Occipital lobe (tissue), 2 donors: ENCODE data around the gene GRAPL. TPM values are rescaled to one million over a fixed set of nuclear protein-coding genes. Genes with fewer than 3 reads are reported as not detected.
"Not testable (repeated sequence)": the region's sequence is repeated elsewhere in the genome, so short reads cannot be mapped to it uniquely, and the experiment has no call there.

Experiments
- DNase-seq: peaks from one replicate; lab custom pipeline; 2025; lab: John Stamatoyannopoulos, UW
- total RNA-seq: library from RNA; depleted of rRNA; stranded (reverse); fragments of >200 nt; gene quantifications from one replicate; pipeline ENCODE4 v1.2.3, GENCODE V29; 2014

The GRAPL gene
- total RNA-seq: not detected

GRCh38 chr17:19127148-19127980 lies at the start of gene GRAPL:
Gene GRAPL (plus strand): TSS chr17:19127589. CDS start chr17:19127620, 31 bp downstream.
- not testable (repeated sequence) for DNase-seq

- not testable (repeated sequence) for DNase-seq
Observed at GRCh38 chr17:19088804-19089685, 38.3 kb upstream of the GRAPL start.

- not testable (repeated sequence) for DNase-seq
Observed at GRCh38 chr17:19090058-19090772, 37.2 kb upstream of the GRAPL start.

- DNase-seq: not testable (repeated sequence)
Observed at GRCh38 chr17:19092737-19093683, 34.4 kb upstream of the GRAPL start.

DNA sequence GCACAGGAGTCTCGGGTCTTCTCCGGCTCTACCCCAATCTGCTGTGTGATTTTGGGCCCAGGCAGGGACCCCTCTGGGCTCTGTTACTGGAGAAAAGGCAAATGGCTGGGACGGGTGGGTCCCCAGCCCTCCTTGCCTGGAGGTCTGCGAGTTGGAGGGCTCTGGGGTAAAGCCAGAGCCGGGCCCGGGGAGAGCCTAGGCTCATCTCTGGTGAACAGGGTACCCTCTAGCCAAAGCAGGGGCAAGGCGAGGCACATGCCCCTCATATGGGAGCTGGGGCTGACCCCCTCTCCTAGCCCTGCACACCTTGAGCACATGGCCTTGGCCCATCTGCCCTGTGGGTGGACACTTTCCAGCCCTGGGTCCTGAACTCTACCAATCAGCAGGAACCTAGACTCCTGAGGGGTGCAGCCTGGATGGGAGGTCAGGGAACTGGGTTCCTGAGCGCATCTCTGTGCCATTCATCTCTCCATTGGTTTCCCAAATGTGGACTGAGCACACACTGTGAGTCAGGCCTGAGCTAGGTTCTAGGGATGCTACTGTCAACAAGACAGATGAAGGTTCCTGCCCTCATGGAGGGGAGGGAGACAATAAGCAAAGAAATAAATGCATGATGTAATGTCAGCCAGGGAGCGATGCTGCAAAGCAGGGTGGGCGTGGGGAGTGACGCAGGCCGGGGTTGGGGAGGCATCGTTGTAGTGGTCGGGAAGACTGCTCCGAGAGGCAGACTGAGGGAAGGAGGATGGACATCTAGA lies 33.5 kb upstream of the GRAPL start:
- DNase-seq: not testable (repeated sequence)

DNA sequence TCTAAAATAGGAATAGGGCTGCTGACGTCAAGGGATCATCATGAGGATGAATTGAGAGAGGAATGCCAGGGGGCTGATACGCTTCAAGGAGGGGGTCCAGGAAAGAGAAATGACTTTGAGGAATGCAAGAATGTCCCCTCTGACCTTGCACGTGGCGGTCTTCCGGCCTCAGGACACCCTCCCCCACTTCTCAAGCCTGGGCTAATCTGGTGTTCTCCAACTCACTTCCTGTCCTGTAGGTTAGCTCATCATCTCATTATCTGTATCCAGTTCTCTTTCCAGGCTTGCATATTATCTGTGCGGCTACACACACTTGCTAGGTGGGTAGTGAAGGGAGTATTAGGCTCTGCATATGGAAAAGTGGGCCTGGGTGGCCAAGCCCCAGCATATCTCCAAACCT lies 18.9 kb upstream of the GRAPL start:
- DNase-seq: not testable (repeated sequence)

- not testable (repeated sequence) for DNase-seq
Observed at GRCh38 chr17:19110189-19111097, 16.9 kb upstream of the GRAPL start.

- DNase-seq: not testable (repeated sequence)
Observed at GRCh38 chr17:19111111-19111711, 16.2 kb upstream of the GRAPL start.

- not testable (repeated sequence) for DNase-seq
Observed at GRCh38 chr17:19111801-19112458, 15.5 kb upstream of the GRAPL start.

GRCh38 chr17:19112459-19112826 lies 14.9 kb upstream of the GRAPL start:
- DNase-seq: not testable (repeated sequence)

DNA sequence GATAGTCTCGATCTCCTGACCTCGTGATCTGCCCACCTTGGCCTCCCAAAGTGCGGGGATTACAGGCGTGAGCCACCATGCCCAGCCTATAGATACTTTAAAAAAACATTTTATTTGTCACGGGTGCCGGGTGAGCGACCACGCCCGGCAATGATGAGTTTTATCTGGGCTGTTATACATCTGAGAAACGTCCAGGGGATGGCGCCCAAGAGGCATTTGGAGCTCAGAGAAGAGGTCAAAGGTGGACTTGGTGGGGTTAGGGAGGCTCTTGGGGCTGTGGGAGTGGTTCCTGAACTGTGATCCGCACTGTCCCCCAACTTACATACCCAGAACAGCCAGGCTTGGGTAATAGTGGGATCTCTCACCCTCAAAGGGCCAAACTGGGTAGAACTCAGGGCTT lies 8.7 kb upstream of the GRAPL start:
- DNase-seq: not testable (repeated sequence)

DNA sequence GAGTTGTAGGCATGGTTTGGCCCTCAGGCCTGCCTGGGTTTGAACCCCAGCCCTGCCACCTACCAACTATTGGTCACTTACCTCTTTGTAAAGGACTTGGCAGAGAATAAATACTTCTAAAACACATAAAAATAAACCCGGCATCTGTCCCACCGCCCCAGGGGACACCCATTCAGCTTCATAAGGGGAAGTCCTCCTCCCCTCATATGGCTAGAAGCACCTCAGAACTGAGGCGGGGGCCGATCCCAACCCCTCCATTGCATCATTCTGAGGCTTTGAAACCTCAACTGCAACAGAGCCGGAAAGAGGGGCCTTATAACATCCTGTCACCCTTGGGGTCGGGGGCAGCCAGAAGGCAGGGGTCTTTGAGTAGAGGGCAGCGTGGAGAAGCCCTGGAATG lies 2.1 kb upstream of the GRAPL start:
- DNase-seq: not testable (repeated sequence)

DNA sequence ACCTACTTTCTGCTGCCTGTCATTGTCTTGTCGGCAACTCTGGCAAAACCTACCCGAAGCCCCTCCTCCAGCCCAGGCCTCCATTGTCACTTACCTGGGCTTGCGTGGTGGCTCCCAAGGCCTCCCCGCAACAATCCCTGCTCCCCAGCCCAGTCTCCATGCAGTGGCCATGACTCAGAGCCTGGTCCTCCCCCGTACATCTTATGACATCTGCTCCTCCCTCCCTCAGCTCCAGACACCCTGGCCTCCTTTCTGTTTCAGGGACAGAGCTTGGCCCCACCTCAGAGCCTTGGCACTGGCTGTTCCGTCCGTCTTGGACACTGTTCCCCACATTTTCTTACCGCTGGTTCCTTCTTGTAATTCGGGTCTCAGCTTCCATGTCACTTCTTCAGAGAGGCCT lies 2.1 kb downstream of the GRAPL start:
- not testable (repeated sequence) for DNase-seq

- not testable (repeated sequence) for DNase-seq
Observed at GRCh38 chr17:19131108-19131507, 3.7 kb downstream of the GRAPL start.

GRCh38 chr17:19131772-19132171 lies 4.4 kb downstream of the GRAPL start:
- not testable (repeated sequence) for DNase-seq

DNA sequence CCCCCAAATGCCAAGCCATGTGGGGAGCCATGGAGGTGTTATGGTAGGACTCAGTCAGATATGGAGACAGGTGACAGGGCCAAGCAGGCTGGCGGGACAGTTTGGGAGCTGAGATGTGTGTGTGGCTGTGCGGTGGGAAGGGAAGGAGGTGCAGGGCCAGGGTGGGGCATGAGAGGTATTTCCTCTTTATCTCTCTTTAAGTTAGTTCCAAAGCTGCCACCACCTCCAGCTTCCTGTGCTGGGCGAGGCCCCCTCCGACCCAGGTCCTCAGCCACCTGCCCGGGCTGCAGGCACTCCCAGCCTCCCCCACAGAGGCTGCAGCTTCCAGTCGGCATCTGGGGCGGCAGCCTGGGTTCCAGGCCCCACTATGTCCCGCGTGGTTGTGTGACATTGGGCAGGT lies 6.4 kb downstream of the GRAPL start:
- DNase-seq: not testable (repeated sequence)

DNA sequence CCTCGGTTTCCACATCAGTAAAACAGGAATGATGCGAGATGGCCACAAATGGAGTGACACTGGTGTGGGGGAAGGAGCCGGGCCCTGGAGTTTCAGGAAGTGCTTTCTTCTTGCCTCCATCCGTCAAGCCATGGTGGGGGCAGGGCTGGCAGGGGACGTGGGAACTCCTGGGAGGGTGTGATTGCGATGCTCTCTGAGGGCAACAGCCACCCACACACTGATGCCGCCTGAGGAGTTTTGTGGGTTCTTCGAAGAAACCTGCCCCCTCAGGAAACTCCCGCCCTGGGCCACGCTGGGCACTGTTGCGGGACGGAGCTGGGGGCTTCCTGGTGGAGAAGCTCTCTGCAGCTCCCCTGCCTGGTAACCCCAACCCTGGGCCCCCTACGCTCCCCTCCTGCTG lies 8.0 kb downstream of the GRAPL start:
- not testable (repeated sequence) for DNase-seq

- DNase-seq: not testable (repeated sequence)
Observed at GRCh38 chr17:19136138-19136537, 8.7 kb downstream of the GRAPL start.
